HepG2 (cell line): ENCODE measurements around the gene GLUD2. TPM values are rescaled to one million over a fixed set of nuclear protein-coding genes. Genes with fewer than 3 reads are reported as not detected.
A peak's percentile ranks its signal among the peaks of the same experiment; 100 is the strongest.

Experiments used
- CEBPG ChIP-seq: IDR thresholded peaks from 2 replicates; pipeline ENCODE4 v1.6.1; 2016
- FOXM1 ChIP-seq: sonication (generic); formaldehyde crosslinking; IDR thresholded peaks from 2 replicates; pipeline ENCODE4 v1.5.0; 2020; ENCODE audit warnings: missing genetic modification reagents
- HMG20B ChIP-seq: conservative IDR thresholded peaks from 2 replicates; pipeline ENCODE4 v1.6.1; 2016; ENCODE audit warnings: missing genetic modification reagents, missing compliant biosample characterization
- KDM3A ChIP-seq: IDR thresholded peaks from 2 replicates; pipeline ENCODE4 v1.6.1; 2018; ENCODE audit warnings: low read depth, missing compliant biosample characterization
- MBNL3 ChIP-seq: fragments of 250-450 bp; sonication (Bioruptor Pico); conservative IDR thresholded peaks from 2 replicates; pipeline ENCODE4 v1.8.0; 2022; ENCODE audit warnings: mild to moderate bottlenecking, inconsistent platforms
- MYNN ChIP-seq: sonication (generic); formaldehyde crosslinking; IDR thresholded peaks from 2 replicates; pipeline ENCODE4 v1.4.0; 2020; ENCODE audit warnings: mild to moderate bottlenecking, low read depth, missing genetic modification reagents
- SIX1 ChIP-seq: sonication (generic); formaldehyde crosslinking; IDR thresholded peaks from 2 replicates; pipeline ENCODE4 v1.4.0; 2020; ENCODE audit warnings: missing genetic modification reagents, borderline replicate concordance
- TBX3 ChIP-seq: fragments of 450-650 bp; IDR thresholded peaks from 2 replicates; pipeline ENCODE4 v1.6.1; 2017; ENCODE audit warnings: antibody characterized with exemption, mild to moderate bottlenecking, inconsistent platforms, borderline replicate concordance
- TRIM24 ChIP-seq: sonication (generic); formaldehyde crosslinking; IDR thresholded peaks from 2 replicates; pipeline ENCODE4 v1.8.0; 2022; ENCODE audit warnings: mild to moderate bottlenecking, missing genetic modification reagents
- ZFX ChIP-seq: sonication (generic); formaldehyde crosslinking; IDR thresholded peaks from 2 replicates; pipeline ENCODE4 v1.4.0; 2020; ENCODE audit warnings: mild to moderate bottlenecking, low read depth, missing genetic modification reagents, moderate library complexity
- ZNF552 ChIP-seq: sonication (generic); formaldehyde crosslinking; IDR thresholded peaks from 2 replicates; pipeline ENCODE4 v1.9.0; 2022; ENCODE audit warnings: missing genetic modification reagents, mild to moderate bottlenecking, borderline replicate concordance
- ZNF747 ChIP-seq: sonication (generic); formaldehyde crosslinking; IDR thresholded peaks from 2 replicates; pipeline ENCODE4 v1.8.1; 2023; ENCODE audit warnings: missing genetic modification reagents, mild to moderate bottlenecking, borderline replicate concordance
- polyA plus RNA-seq, 8 experiments: library from polyadenylated mRNA; depleted of rRNA in 3 of 8; stranded (reverse) in 7 of 8; unstranded in 1 of 8; fragments of >200 nt; fragmentation: Illumina TruSeq in 4 of 8; extraction: Trizol in 4 of 8; gene quantifications; 2 replicates each; pipeline versions ENCODE4 v1.2.1 to v1.2.3, GENCODE V29; 2011 to 2016; ENCODE audit warnings: low read depth in 4 of 8, missing spikeins in 1 of 8, mixed read lengths in 1 of 8; ENCODE audit not compliant: insufficient read depth in 1 of 8
- total RNA-seq, 5 experiments: library from RNA; depleted of rRNA; stranded (reverse); fragments of >200 nt; fragmentation: Illumina TruSeq; extraction: Trizol; gene quantifications; 2 replicates each; pipeline ENCODE4 v1.2.3, GENCODE V29; 2016; ENCODE audit warnings: low read depth in 1 of 5
- TF ChIP-seq, protein P1 (sequence below): sonication (generic); formaldehyde crosslinking; IDR thresholded peaks from 2 replicates; pipeline ENCODE4 v1.9.0; 2021; ENCODE audit warnings: missing genetic modification reagents, mild to moderate bottlenecking, borderline replicate concordance
- TF ChIP-seq, protein P2 (sequence below): sonication (generic); formaldehyde crosslinking; IDR thresholded peaks from 2 replicates; pipeline ENCODE4 v1.5.0; 2020; ENCODE audit warnings: mild to moderate bottlenecking, missing genetic modification reagents, borderline replicate concordance
- TF ChIP-seq, protein P3 (sequence below): sonication (generic); formaldehyde crosslinking; IDR thresholded peaks from 2 replicates; pipeline ENCODE4 v1.8.0; 2023; ENCODE audit warnings: mild to moderate bottlenecking, missing genetic modification reagents
- TF ChIP-seq, protein P4 (sequence below): sonication (generic); formaldehyde crosslinking; conservative IDR thresholded peaks from 2 replicates; pipeline ENCODE4 v1.5.0; 2020; ENCODE audit warnings: missing genetic modification reagents
- TF ChIP-seq, protein P5 (sequence below): sonication (generic); formaldehyde crosslinking; IDR thresholded peaks from 2 replicates; pipeline ENCODE4 v1.5.0; 2020; ENCODE audit warnings: missing genetic modification reagents

GLUD2 gene
- total and polyA plus RNA-seq, 2 of the 13 experiments (the other 11 are each of a cell fraction or from before 2014, with no cell fraction given): 3.4 to 8.0 TPM

DNA sequence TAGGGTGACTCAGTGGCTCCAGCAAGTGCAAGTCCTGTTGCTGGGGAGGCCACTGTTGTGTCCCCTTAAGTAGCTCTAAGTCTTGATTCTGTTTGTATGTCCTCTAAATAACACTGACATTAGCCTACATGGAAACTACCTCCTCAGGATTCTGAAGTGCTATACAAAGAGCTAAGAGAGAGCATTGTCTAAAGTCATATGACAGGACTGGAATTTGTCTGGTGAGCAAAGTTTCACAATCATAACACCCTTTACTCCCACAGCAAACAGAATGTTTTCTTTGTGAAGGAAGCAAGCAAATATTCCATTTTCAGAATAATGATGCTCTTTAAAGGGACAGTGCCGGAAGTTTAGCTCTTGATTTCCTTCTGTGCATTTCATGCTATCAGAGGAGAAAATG is 38.5 kb upstream of the GLUD2 start (continued):
- TF ChIP-seq, protein P1, sequence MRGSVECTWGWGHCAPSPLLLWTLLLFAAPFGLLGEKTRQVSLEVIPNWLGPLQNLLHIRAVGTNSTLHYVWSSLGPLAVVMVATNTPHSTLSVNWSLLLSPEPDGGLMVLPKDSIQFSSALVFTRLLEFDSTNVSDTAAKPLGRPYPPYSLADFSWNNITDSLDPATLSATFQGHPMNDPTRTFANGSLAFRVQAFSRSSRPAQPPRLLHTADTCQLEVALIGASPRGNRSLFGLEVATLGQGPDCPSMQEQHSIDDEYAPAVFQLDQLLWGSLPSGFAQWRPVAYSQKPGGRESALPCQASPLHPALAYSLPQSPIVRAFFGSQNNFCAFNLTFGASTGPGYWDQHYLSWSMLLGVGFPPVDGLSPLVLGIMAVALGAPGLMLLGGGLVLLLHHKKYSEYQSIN: no peak
- TF ChIP-seq, protein P2, sequence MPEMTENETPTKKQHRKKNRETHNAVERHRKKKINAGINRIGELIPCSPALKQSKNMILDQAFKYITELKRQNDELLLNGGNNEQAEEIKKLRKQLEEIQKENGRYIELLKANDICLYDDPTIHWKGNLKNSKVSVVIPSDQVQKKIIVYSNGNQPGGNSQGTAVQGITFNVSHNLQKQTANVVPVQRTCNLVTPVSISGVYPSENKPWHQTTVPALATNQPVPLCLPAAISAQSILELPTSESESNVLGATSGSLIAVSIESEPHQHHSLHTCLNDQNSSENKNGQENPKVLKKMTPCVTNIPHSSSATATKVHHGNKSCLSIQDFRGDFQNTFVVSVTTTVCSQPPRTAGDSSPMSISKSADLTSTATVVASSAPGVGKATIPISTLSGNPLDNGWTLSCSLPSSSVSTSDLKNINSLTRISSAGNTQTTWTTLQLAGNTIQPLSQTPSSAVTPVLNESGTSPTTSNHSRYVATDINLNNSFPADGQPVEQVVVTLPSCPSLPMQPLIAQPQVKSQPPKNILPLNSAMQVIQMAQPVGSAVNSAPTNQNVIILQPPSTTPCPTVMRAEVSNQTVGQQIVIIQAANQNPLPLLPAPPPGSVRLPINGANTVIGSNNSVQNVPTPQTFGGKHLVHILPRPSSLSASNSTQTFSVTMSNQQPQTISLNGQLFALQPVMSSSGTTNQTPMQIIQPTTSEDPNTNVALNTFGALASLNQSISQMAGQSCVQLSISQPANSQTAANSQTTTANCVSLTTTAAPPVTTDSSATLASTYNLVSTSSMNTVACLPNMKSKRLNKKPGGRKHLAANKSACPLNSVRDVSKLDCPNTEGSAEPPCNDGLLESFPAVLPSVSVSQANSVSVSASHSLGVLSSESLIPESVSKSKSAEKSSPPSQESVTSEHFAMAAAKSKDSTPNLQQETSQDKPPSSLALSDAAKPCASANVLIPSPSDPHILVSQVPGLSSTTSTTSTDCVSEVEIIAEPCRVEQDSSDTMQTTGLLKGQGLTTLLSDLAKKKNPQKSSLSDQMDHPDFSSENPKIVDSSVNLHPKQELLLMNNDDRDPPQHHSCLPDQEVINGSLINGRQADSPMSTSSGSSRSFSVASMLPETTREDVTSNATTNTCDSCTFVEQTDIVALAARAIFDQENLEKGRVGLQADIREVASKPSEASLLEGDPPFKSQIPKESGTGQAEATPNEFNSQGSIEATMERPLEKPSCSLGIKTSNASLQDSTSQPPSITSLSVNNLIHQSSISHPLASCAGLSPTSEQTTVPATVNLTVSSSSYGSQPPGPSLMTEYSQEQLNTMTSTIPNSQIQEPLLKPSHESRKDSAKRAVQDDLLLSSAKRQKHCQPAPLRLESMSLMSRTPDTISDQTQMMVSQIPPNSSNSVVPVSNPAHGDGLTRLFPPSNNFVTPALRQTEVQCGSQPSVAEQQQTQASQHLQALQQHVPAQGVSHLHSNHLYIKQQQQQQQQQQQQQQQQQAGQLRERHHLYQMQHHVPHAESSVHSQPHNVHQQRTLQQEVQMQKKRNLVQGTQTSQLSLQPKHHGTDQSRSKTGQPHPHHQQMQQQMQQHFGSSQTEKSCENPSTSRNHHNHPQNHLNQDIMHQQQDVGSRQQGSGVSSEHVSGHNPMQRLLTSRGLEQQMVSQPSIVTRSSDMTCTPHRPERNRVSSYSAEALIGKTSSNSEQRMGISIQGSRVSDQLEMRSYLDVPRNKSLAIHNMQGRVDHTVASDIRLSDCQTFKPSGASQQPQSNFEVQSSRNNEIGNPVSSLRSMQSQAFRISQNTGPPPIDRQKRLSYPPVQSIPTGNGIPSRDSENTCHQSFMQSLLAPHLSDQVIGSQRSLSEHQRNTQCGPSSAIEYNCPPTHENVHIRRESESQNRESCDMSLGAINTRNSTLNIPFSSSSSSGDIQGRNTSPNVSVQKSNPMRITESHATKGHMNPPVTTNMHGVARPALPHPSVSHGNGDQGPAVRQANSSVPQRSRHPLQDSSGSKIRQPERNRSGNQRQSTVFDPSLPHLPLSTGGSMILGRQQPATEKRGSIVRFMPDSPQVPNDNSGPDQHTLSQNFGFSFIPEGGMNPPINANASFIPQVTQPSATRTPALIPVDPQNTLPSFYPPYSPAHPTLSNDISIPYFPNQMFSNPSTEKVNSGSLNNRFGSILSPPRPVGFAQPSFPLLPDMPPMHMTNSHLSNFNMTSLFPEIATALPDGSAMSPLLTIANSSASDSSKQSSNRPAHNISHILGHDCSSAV (CRISPR knock-in tag): no peak
- no peak for TF ChIP-seq SIX1 (CRISPR knock-in tag)
- TF ChIP-seq FOXM1: no peak
- peak; percentile 85 for TF ChIP-seq TBX3
- TF ChIP-seq, protein P3, sequence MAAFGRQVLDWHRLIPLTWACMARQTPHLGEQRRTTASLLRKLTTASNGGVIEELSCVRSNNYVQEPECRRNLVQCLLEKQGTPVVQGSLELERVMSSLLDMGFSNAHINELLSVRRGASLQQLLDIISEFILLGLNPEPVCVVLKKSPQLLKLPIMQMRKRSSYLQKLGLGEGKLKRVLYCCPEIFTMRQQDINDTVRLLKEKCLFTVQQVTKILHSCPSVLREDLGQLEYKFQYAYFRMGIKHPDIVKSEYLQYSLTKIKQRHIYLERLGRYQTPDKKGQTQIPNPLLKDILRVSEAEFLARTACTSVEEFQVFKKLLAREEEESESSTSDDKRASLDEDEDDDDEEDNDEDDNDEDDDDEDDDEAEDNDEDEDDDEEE (CRISPR knock-in tag): no peak
- TF ChIP-seq MYNN (CRISPR knock-in tag): no peak
- TF ChIP-seq, protein P4, sequence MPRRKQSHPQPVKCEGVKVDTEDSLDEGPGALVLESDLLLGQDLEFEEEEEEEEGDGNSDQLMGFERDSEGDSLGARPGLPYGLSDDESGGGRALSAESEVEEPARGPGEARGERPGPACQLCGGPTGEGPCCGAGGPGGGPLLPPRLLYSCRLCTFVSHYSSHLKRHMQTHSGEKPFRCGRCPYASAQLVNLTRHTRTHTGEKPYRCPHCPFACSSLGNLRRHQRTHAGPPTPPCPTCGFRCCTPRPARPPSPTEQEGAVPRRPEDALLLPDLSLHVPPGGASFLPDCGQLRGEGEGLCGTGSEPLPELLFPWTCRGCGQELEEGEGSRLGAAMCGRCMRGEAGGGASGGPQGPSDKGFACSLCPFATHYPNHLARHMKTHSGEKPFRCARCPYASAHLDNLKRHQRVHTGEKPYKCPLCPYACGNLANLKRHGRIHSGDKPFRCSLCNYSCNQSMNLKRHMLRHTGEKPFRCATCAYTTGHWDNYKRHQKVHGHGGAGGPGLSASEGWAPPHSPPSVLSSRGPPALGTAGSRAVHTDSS (CRISPR knock-in tag): no peak
- TF ChIP-seq ZNF747 (CRISPR knock-in tag): no peak
- TF ChIP-seq HMG20B (CRISPR knock-in tag): no peak
- TF ChIP-seq ZFX (CRISPR knock-in tag): no peak
- TF ChIP-seq CEBPG (CRISPR knock-in tag): peak; percentile 78
- no peak for TF ChIP-seq KDM3A (CRISPR knock-in tag)
- no peak for TF ChIP-seq MBNL3 (CRISPR knock-in tag)
- TF ChIP-seq, protein P5, sequence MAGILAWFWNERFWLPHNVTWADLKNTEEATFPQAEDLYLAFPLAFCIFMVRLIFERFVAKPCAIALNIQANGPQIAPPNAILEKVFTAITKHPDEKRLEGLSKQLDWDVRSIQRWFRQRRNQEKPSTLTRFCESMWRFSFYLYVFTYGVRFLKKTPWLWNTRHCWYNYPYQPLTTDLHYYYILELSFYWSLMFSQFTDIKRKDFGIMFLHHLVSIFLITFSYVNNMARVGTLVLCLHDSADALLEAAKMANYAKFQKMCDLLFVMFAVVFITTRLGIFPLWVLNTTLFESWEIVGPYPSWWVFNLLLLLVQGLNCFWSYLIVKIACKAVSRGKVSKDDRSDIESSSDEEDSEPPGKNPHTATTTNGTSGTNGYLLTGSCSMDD (CRISPR knock-in tag): no peak
- no peak for TF ChIP-seq TRIM24 (CRISPR knock-in tag)
- no peak for TF ChIP-seq ZNF552 (CRISPR knock-in tag)
